Colonic mucosa (tissue), 4 donors: ENCODE data around the gene LAMA4. TPM values are rescaled to one million over a fixed set of nuclear protein-coding genes. Genes with fewer than 3 reads are reported as not detected.

Experiments used
- DNase-seq: peaks from one replicate; pipeline ENCODE4 v3.0.0-alpha.2; 2020
- H3K27ac ChIP-seq: fragments of 200-600 bp; one replicate; pipeline ENCODE4 v1.8.0; 2021
- H3K27me3 ChIP-seq: fragments of 200-600 bp; one replicate; pipeline ENCODE4 v1.8.0; 2021
- H3K36me3 ChIP-seq: fragments of 200-600 bp; one replicate; pipeline ENCODE4 v1.8.0; 2021
- H3K4me1 ChIP-seq: fragments of 200-600 bp; one replicate; pipeline ENCODE4 v1.8.0; 2021; ENCODE audit warnings: mild to moderate bottlenecking
- H3K4me3 ChIP-seq: fragments of 200-600 bp; one replicate; pipeline ENCODE4 v1.8.0; 2021
- H3K9ac ChIP-seq, 2 donors: one replicate each; pipeline ENCODE4 v1.7.0; 2013; ENCODE audit warnings: control low read depth in 2 of 2, low read depth in 2 of 2, low read length in 2 of 2
- H3K9me3 ChIP-seq: fragments of 200-600 bp; one replicate; pipeline ENCODE4 v1.8.0; 2021
- intact Hi-C: fragments of 100-400 bp; cut with DNase I; formaldehyde crosslinking; loops from one replicate; pipeline ENCODE4 v1.14.1; 2022
- total RNA-seq, 2 donors: library from RNA; stranded (reverse); fragmentation: NEBNext Ultra II Directional in 1 of 2; extraction: Animal tissue kit (Norgen Biotek cat#: 25700) in 1 of 2; gene quantifications; one replicate each; pipeline ENCODE4 v1.2.1, GENCODE V29; 2021
- TF ChIP-seq, protein P1 (sequence below): fragments of 200-600 bp; IDR thresholded peaks from one replicate; pipeline ENCODE4 v1.8.0; 2022; ENCODE audit warnings: antibody characterized with exemption, mild to moderate bottlenecking
- donor health status: healthy.
- donor health status: DM: no; HTN: no; CAD: no.
- donor health status: DM: no; HTN: no; CAD: no.

LAMA4 gene
- total RNA-seq, 2 donors from 2014 or later = 15.8 to 35.1 TPM

DNA sequence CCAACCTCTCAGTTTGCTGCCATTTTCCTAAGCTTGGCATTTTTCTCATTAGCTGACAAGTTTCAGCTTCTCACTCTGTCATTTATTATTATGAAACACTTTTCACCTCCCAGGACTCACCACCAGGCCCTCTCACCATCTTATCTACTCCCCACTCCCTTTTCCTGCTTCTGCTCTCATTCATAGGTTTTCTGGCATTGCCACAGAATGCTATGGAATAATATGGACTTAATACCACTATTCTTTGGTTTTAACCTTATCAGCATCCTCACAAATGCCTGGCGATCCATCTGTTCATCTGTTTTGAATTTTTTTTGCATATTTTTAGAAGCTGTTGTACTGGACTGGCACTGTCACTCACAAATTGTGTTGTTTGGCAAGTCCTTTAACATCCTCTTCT lies 16.4 kb upstream of the LAMA4 start:
- Histone ChIP-seq H3K36me3 (no peaks in the 10 kb centered on the region), H3K4me3 (no peak overlapping the region), H3K4me1 (no peaks in the 10 kb centered on the region), H3K27ac (no peak overlapping the region), H3K9ac (no peak overlapping the region), H3K27me3 (no peaks in the 10 kb centered on the region), H3K9me3 (no peaks in the 10 kb centered on the region)
- intact Hi-C loops = no loop called here
- no peak for DNase-seq
- TF ChIP-seq, protein P1, sequence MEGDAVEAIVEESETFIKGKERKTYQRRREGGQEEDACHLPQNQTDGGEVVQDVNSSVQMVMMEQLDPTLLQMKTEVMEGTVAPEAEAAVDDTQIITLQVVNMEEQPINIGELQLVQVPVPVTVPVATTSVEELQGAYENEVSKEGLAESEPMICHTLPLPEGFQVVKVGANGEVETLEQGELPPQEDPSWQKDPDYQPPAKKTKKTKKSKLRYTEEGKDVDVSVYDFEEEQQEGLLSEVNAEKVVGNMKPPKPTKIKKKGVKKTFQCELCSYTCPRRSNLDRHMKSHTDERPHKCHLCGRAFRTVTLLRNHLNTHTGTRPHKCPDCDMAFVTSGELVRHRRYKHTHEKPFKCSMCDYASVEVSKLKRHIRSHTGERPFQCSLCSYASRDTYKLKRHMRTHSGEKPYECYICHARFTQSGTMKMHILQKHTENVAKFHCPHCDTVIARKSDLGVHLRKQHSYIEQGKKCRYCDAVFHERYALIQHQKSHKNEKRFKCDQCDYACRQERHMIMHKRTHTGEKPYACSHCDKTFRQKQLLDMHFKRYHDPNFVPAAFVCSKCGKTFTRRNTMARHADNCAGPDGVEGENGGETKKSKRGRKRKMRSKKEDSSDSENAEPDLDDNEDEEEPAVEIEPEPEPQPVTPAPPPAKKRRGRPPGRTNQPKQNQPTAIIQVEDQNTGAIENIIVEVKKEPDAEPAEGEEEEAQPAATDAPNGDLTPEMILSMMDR = no peak

DNA sequence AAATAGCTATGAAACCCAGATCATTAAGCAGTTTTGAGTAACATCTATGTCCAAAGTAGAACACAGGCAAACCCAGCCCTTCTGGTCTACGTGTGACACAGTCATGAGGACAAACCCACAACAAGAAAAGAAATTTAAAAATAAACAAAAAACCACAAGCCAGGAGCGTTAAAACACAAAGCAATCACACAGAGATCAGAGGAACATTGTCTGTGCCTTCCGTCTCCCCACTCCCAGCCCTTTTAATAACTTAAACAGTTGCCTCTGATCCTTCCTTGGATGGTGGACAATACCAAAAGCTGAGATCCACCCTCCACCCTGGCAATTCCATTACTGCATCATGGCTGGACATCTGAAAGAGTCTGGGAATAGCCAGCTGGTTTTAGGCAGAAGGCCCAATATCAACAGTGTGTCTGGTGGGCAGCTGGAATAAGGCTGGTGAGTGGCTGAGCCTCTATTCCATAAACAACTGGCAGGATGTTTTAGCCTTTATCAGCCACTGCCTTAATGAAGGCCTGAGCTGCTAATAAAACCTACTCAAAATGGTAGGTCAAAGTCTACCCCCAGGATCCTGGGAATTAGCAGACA lies 15.7 kb upstream of the LAMA4 start:
- H3K27ac ChIP-seq = no peak overlapping the region
- intact Hi-C loops = no loop called here

DNA sequence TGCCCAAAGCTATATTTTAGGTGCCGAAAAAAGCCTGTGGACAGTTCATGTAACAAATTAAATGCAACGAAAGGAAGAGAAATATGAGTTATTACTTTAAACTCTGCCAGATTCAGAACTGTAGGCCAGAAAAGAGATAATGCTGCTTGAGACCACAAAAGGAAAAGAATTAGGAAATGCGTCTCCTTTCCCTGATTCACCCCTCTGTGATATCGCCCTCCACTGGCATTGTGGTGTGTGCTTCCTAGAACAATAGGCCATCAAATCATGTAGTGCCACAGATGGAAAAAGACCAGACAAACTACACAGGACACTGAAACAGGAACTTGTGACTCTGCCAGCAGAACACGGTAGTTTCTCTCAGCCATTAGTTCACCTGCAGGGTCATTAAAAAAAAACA lies 14.7 kb upstream of the LAMA4 start:
- TF ChIP-seq, protein P1 = no peak
- Histone ChIP-seq H3K36me3 (no peaks in the 10 kb centered on the region), H3K4me3 (no peak overlapping the region), H3K27ac (no peak overlapping the region), H3K4me1 (no peaks in the 10 kb centered on the region), H3K9me3 (no peaks in the 10 kb centered on the region), H3K27me3 (no peaks in the 10 kb centered on the region), H3K9ac (no peak overlapping the region)
- no peak for DNase-seq
- intact Hi-C loops = no loop called here

More for the DNA sequence above, 15.7 kb upstream of the LAMA4 start:
- Histone ChIP-seq H3K36me3 (no peaks in the 10 kb centered on the region), H3K4me1 (no peaks in the 10 kb centered on the region), H3K9ac (no peak overlapping the region), H3K27me3 (no peaks in the 10 kb centered on the region), H3K9me3 (no peaks in the 10 kb centered on the region), H3K4me3 (no peak overlapping the region)
- TF ChIP-seq, protein P1 = no peak
- DNase-seq = no peak

DNA sequence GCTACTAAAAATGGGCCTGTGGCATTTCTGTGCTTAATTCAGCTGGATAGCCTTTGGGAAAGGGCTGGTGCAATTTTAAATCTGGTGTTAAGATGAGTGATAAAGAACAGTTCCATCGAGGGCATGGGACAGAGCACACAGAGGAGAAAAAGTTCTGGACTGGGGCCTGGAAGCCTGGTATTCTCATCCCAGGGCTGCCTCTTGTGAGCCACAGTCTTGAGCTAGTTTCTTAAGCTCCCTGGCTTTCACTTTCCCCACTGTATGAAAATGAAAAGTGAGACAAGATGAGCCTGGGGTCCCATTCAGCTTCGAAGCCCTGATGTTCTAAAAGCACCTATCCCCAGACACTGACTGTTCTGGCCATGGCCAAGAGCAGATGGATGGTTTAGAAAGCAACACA lies 14.3 kb upstream of the LAMA4 start:
- DNase-seq = no peak
- Histone ChIP-seq H3K27ac (no peak overlapping the region), H3K9ac (no peak overlapping the region), H3K4me3 (no peak overlapping the region), H3K4me1 (no peaks in the 10 kb centered on the region), H3K36me3 (no peaks in the 10 kb centered on the region), H3K9me3 (no peaks in the 10 kb centered on the region), H3K27me3 (no peaks in the 10 kb centered on the region)
- intact Hi-C loops = no loop called here
- TF ChIP-seq, protein P1 = no peak

DNA sequence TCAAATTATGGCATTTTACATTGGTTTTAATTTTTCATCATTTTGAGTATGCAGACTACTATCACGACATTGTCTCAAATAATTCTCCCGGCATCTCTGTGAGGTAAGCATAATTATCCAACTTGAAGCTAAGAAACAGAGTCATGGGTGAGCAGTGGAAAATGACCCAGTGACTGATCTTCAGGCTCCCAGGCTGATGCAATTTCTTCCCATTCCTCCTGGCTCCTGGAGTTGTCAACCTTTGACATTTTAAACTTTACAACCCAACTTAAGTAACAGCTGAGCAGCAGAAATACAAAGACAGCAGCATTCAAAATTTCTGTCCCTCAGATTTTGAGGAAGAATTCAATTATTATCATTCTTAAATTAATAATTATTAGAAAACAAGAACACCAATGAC lies 13.7 kb upstream of the LAMA4 start:
- no peak for DNase-seq
- H3K4me3 ChIP-seq = no peak overlapping the region
- no peaks in the 10 kb centered on the region for H3K9me3 ChIP-seq
- no peaks in the 10 kb centered on the region for H3K27me3 ChIP-seq
- intact Hi-C loops = no loop called here
- H3K4me1 ChIP-seq = no peaks in the 10 kb centered on the region
- TF ChIP-seq, protein P1 = no peak
- H3K9ac ChIP-seq = no peak overlapping the region
- H3K36me3 ChIP-seq = no peaks in the 10 kb centered on the region
- no peak overlapping the region for H3K27ac ChIP-seq
